D721Med (cell line): Measurements from ENCODE around the gene ZMIZ2.

Experiments used
- DNase-seq: peaks from one replicate; pipeline ENCODE4 v3.0.0; 2011; ENCODE audit warnings: low spot score; ENCODE audit not compliant: insufficient read length
- FAIRE-seq: peaks from 2 replicates; lab custom pipeline; 2011; peaks lifted over from hg19 to GRCh38; lab: Jason Lieb, UNC
- CTCF ChIP-seq: IDR thresholded peaks from 2 replicates; pipeline ENCODE4 v1.5.1; 2012; ENCODE audit warnings: mild to moderate bottlenecking, control low read depth; ENCODE audit not compliant: insufficient read depth; ENCODE audit errors: missing control alignments

ZMIZ2 gene

DNA sequence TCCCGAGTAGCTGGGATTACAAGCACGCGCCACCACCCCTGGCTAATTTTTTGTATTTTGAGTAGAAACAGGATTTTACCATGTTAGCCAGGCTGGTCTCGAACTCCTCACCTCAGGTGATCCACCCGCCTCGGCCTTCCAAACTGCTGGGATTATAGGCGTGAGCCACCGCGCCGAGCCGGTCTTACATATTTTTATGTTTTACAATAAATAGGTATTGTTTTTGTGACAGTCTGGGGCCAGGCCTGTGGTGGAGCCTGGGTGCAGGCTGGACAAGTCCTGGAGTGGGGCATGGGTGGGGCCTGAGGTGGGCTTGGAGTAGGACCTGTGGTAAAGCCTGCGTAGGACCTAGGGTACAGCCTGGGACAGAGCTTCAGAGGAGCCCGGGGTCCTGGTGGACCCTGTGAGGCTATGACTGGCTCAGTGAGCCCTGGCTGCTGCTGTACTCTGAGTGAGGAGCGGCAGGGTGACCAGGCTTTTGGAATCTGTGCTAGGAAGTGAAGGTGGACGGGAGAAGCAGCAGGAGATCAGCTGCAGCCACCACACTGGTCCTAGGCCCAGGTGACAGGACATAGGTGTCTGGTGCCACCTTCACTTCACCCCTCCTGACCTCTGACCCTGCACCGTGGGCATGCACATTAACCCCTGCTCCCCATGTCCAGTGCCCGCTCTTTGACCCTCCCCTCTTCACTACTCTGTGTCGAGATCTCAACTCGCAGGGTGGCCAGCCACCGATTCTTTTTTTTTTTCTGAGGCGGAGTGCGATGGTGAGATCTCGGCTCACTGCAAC lies 9.6 kb upstream of the ZMIZ2 start:
- FAIRE-seq (no peak), DNase-seq (no peak)
- TF ChIP-seq CTCF = no peak

DNA sequence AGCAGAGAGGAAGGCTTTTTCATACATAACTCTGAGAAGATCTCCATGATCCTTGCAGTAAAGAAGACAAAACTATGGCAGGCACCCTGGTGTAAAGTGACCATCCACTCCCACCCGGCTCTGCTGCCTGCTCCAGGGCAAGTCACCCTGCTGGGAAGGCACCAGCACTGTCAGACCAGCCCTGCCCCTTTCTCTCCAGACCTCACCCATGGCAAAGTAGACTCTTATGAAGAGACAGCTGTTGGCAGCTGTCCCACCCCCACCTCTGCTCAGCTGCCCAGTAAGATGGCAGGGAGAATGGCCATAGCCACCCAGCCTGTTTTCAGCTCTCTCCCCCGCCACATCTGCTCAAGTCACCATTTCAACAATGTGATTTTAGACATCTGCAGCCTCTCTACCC lies 8.6 kb upstream of the ZMIZ2 start:
- no peak for FAIRE-seq
- no peak for DNase-seq
- no peak for TF ChIP-seq CTCF

GRCh38 chr7:44743750-44744149 lies 4.9 kb upstream of the ZMIZ2 start:
- no peak for FAIRE-seq
- no peak for TF ChIP-seq CTCF
- DNase-seq = no peak

DNA sequence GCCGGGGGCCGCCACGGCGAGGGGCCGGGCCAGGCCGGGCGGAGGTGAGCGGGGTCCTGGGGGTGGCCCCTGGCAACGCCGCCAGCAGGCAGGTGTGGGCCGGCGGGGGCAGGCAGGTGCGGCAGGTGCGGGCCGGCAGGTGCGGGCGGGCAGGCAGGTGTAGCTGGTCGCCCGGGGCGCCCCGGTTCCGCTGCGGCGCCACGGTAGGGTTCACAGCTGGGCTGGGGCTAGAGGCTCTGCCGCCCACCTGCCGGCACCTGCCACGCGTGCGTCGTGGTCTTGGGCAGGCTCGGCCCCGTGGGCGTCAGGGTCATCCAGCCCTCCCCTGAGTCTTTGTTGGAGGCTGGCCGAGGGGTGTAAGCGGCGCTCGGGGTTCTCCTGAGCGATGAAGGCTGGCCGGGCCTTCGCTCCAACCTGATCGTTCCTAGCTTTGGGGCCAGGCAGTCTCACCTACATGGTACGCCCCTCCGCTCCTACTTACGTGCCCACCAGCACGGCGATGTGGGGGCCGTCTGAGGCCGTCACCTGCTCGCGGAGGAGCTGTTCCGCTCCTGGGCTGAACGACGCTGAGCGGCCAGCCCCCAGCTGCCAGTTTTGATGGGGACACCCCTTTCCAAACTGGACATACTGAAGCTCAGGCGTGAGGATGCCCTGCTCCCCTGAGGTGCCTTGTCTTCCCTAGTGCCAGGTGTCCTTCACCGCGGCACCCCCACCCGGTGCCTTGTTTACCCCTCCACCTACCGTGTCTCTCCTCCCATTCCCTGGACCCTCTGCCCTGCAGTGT lies 493 bp downstream of the ZMIZ2 start:
- DNase-seq = no peak
- FAIRE-seq = no peak
- TF ChIP-seq CTCF = no peak

GRCh38 chr7:44749992-44750391 lies 1.3 kb downstream of the ZMIZ2 start:
- no peak for FAIRE-seq
- TF ChIP-seq CTCF = no peak
- DNase-seq = no peak

DNA sequence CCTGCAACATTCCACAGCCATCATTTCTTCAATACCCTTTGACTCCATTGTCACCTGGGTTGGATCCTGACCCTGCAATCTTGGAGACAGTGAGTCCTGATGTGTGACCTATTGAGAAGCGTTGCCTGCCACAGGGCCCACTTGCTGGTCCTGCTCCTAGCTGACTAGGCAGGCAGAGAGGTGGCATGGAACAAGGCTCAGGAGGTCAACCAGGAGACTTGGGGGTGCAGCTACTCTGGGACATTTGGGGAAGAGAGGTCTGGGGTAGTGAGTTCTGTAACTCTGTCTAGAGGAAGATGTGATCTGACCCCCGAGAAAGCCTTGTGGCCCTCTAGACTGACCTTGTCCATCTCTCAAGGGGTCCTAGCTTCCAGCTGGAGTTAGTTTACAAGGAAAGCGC lies 1.8 kb downstream of the ZMIZ2 start:
- no peak for TF ChIP-seq CTCF
- FAIRE-seq (no peak), DNase-seq (no peak)
